ENCODE data around the gene OR1D5.
"Not testable (repeated sequence)": the region's sequence is repeated elsewhere in the genome, so short reads cannot be mapped to it uniquely, and the experiment has no call there.

Gene OR1D5, protein sequence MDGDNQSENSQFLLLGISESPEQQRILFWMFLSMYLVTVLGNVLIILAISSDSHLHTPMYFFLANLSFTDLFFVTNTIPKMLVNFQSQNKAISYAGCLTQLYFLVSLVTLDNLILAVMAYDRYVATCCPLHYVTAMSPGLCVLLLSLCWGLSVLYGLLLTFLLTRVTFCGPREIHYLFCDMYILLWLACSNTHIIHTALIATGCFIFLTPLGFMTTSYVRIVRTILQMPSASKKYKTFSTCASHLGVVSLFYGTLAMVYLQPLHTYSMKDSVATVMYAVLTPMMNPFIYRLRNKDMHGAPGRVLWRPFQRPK

DNA sequence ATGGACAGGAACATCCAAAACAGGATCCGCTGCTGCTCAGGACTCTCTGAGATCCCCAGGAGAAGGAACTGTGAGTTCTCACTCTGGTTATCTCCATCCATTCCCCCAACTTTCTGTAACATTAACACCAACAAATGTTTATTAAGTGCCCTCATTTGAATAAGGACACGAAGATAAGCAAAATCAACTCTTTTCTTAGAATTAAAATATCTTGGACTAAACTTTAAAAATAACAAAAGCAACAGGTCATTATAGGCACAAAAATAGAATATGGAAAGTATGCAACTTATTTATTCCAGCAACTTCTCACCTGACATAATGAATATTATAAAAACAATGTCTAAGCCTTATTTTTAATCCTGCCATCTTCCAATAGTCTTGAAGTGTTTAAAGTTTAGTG, at the start of gene OR1D5:
Gene OR1D5, minus strand, starts transcription at position 101 of the 400 bp plus-strand sequence. Its CDS starts 0 bp downstream, at position 101.
- not testable (repeated sequence) for DNase-seq (ENCODE audit: low read depth)

DNA sequence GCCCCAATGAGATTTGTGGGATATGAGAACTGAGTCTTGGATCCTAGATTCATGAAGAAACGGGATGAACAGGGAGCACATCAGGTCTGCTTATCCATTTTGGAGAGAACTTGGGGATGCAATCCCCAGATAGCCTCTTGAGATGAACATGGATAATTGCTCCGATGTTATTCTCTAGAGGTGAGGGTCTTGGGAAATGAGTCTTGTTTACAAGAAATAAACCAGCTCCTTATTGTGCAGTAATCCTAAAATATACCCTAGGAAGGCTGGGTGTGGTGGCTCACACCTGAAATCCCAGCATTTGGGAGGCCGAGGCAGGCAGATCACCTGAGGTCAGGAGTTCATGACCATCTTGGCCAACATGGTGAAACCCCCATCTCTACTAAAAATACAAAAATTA, 40.9 kb upstream of the OR1D5 start, which contains the start of gene OR1D2:
Gene OR1D2, minus strand, starts transcription at position 101 of the 400 bp plus-strand sequence. CDS start 11,426 bp downstream, outside the sequence.
- DNase-seq (ENCODE audit: low read depth), result no peak

DNA sequence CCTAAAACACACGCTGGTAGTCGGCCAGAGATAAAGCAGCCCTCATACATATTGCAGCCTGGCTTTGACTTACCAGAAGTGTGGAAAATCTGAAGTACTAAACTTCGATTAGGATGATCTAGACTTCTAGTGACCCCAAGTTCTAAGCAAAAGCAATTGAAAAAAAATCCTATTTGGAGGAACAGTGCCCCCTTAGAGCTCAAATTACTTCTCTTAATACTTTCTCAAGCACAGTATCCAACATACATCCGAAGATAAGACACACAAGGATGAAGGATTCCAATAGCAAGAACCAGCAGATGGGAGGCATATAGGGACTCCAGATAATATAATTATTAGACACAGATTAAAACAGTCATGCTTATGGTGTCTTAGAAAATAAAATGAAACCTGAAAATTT, 10.4 kb upstream of the OR1D5 start:
- DNase-seq (ENCODE audit: low read depth), result not testable (repeated sequence)

DNA sequence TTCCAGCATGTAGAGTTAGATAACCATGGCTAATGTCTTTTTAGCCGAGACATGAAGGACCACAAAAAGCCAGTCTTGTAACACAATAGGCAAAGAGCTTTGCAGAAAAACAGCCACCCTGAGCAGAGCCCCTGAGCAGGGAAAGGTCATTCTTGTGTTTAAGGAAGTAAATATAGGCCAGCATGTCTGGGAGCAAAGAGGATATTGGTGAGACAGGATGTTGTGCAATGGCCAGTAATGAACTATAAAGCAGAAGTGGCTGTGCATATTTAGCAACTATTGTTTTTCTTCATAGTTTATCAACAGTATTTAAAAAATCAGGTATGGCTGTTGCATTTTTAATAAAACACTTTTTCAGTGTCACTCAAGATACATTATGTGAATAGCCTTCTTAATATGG, 1.8 kb upstream of the OR1D5 start:
- not testable (repeated sequence) for DNase-seq (ENCODE audit: low read depth)

DNA sequence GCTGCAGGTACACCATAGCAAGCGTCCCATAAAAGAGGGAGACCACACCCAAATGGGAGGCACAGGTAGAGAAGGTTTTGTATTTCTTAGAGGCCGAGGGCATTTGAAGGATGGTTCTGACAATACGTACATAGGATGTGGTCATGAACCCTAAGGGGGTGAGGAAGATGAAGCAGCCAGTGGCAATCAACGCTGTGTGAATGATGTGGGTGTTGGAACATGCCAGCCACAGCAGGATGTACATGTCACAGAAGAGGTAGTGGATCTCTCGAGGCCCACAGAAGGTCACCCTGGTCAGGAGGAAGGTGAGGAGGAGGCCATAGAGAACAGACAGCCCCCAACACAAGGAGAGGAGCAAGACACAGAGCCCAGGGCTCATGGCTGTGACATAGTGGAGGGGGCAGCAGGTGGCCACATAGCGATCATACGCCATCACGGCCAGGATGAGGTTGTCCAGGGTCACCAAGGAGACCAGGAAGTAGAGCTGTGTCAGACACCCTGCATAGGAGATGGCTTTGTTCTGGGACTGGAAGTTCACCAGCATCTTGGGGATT, 506 bp downstream of the OR1D5 start:
- DNase-seq (ENCODE audit: low read depth), result not testable (repeated sequence)

DNA sequence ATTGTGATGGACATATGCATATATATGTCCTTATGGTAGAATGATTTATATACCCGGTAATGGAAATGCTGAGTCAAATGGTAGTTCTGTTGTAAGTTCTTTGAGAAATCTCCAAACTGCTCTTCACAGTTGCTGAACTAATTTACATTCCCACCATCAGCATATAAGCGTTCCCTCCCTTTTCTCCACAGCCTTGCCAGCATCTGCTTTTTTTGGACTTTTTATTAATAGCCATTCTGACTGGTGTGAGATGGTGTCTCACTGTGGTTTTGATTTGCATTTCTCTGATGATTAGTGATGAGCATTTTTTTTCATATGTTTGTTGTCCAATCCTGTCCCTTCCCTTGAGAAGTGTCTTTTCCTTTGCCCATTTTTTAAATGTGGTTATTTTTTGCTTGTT, 8.5 kb downstream of the OR1D5 start:
- DNase-seq (ENCODE audit: low read depth), result not testable (repeated sequence)

DNA sequence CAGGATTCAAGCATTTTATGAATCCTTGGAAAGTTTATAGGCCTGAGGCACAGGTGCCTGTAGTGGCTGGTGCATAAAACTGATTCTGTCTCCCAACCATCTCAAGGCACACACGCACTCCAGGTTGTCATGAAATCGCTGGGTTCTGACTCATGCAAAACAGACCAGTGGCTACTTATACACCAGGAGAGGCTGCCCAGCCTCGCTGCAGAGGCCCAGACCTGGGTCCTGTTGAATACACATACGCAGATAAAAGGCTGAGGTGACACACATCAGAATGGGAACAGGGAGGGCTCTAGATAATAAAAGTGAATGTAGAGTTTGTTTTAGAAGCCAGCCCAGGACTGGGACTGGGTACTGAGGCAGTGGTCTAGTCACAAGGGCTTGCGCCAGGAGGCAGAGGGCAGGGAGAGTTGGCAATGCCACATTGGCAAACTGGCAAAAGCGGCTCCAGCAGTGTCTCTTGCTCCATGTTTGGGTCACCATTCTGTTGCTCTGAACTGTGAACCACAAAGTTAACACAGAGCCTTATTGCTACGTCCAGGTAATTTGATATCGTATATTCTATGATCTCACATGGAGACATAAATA, 13.6 kb downstream of the OR1D5 start:
- no peak for DNase-seq (ENCODE audit: low read depth)

DNA sequence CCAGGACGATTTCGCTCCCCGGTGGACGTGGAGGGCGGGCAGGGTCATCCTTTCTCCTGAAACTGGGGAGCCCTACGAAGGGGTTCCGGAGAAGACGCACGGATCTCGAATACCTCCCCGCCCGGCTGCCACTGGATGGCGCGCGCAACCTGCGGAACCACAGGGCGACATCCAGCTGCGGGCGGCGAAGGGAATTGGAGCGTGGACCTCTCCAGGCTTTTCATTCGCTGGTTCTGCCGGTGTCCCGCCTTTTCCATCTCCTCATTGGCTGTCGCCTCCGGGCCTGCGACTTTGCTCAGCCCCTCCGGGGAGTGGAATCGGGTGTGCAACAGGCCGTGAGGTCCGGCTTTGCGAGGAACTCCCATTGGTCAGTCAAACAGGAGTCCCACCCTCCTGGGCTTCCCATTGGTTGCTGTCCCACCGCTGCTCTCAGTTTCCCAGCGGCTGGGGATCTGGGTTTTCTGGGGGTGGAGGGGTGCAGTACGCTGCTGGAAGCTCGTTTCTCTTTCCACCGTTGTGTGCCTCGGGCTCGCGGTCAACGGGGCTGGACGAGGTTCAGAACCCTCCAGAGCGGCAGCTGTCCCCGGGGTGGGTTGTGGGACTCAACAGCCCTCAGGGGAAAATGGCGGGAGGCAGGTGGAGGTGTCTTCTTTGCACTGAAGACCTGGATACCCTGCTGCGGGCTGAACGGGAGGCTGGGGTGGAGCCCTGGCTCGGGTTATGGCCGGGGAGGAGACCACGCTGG, 14.5 kb downstream of the OR1D5 start:
- peak; percentile 89 for DNase-seq (ENCODE audit: low read depth)

DNA sequence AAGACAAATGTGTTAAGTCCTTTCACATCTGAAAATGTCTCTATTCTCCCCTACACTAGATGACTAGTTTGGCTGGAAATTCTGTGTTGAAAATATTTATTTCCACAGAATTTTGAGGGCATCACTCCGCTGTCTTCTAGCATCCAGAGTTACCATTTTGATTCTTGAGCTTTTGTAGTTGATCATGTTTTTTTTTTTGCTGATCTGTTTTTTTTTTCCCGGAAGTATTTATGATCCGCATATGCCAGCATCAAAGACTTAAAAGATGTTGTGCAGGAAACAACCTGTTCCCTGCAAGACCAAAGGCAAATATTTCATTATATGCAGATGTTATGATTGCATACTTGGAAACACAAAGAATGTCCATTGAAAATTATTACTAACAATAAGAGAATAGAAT, 16.7 kb downstream of the OR1D5 start:
- DNase-seq (ENCODE audit: low read depth), result no peak

DNA sequence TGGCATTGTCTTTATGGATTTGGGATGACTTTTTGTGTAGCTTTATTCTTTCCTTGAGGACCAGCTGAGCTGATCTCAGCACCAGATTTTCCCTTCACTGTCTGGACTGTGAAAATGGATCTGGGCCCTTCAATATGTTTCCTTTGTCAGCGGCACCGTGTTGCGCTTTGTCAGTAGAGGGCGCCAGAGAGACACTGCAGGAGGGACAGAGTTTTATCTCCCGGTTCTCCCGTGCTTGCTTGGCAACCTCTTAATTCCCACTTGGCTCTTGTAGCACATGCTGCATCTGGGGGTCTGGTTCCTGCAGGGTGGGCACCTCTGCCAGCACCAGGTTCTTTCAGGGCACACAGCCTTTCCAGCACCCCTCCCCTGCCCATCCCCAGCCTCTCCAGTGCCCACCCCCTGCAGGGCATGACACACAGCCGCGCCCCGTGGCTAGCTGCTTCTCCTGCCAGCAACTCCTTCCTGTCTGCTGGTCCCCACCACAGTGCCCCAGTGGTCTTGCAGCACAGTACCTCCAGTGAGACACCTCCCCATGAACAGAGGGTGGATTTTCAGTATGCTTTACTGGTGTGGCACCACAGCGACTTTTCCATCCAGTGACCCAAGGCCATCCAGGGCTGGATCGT, 19.6 kb downstream of the OR1D5 start:
- DNase-seq (ENCODE audit: low read depth), result no peak

DNA sequence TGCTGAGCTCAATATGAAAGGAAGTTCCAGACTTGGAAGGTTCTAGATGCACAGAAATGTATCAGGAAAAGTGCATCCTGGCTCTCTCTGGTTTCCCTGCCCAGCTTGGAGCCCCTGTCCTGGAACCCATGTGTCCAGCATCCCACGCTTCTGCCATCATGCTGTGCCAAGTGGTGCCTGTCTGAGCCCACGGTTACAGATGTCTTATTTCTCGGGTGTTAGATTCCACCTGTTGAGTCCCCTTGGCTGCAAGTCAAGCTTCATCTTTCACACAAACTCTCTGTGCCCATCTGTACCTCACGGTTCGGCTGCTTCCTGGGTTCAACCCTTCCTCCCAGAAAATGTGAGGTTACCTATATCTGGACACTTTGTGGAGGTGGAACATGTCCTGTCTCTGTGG, 22.5 kb downstream of the OR1D5 start:
- no peak for DNase-seq (ENCODE audit: low read depth)

DNA sequence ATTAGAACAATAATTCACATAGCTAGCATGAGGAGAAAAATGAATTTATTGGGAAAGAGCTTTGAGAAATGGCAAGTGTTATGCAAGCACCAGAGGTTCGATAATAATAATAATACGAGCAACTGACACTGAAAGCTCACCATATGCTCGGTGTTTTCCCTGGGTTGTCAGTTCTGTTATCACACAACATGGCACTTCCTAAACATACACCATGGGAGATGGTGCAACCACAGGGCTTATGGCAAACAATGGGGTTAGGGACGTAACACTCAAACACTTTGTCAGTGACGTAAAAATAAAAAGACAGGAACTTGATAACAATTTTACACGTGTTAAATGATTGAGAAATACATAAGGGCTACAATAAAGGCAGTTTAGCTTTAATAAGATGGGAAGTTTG, 23.7 kb downstream of the OR1D5 start:
- DNase-seq (ENCODE audit: low read depth), result no peak

DNA sequence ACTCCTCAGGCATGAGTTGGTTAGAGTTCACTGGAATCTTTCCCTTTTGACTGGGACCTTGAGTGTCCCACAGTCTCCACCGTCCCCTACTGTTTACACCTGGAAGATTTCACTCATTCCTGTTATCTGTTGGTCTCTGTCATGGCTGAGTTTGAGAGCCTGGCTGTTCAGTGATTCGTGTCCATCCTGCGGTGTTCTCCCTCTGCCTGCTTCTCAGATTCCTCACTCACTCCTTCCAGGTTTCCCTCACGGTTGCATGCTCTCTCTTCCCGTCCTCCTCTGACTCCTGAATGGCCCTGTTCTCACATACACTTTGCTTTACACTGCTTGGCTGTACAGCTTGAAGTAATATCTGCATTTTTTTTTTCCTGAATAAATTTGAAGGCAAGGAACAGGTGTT, 24.5 kb downstream of the OR1D5 start:
- no peak for DNase-seq (ENCODE audit: low read depth)

DNA sequence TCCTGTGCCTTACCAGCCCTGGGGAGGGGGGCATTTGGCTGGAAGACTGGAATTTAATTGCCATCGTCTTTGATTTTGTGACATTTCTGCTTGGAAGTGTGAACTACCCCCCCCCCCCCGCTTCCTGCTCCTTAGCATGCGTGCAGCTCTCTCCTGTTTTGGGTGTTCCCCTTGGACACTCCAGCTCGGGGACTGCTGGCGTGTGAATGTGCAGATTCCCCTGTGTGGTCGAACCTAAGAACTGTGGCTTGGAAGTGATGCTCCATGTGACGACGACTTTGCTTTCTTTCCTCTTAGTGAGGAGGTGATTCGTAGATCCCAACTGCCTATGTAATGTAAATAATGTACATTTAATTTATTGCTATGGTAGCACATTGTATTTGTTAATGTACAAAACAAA, 26.1 kb downstream of the OR1D5 start:
- DNase-seq (ENCODE audit: low read depth), result no peak

DNA sequence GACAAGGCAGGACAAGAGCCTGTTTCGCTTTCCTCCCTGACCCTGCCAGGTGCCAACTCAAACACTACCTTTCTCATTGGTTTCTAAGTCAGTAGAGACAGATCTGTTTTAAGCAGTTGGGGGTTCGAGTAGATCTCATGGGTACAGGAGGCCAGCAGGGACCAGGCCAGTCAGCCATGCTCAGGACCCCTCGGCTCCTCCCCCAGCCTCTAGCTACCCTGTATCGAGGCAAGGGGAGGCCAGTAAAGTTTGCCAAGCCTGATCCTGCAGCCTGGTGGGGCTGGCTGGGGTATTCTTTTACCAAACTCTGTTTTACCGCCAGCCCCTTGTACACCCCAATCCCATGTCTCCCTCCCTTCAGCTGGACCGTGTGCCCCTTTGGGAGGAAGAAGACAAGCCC, 26.6 kb downstream of the OR1D5 start:
- DNase-seq (ENCODE audit: low read depth), result no peak

DNA sequence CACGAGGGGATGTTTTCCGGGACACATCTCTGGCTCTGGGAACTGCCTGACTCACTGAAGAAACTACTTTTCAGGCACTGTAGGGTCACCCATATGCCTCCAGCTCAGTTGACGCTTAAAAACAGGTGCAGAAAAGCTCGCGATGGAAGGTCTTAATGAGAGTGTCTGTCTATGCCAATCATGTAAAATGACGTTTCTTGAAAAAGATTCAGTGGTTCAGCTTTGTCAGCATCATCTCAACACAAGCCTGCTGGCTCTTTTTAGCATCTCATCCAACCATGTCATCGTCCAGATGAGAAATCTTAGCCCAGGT, 27.5 kb downstream of the OR1D5 start:
- no peak for DNase-seq (ENCODE audit: low read depth)

DNA sequence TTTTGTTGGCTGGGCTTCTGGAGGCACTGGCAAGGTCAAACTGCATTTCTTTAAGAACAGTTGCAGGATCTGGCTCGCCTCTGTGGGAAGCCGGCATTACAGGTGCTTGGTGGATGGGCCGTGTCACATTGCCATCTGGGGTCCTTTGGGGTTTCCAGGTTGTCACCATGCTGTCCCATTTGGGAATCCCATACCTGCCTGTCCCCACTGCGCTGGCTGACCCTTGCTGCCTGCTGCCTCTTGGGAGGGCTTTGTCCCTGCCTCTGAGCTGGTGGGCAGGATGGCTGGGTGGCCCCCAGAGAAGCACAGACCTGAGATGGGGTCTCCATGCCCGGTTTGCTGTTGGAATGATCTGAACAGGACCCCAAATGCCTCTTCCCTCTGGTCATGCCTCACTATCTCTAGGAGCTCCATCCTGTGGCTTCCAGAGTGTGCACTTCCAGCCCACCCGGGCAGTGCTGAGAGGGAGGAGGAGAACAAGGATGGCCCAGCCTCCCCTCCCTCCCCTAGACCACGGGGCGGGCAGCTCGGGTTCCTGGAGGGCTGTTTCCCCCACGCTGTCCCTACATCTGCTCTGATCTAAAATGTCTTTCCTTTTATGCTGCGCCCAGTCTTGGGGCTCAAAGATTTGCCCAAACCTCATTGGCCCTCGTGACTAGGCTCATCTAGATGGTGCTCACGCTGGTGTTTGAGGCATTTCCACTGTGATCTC, 28.0 kb downstream of the OR1D5 start:
- no peak for DNase-seq (ENCODE audit: low read depth)

DNA sequence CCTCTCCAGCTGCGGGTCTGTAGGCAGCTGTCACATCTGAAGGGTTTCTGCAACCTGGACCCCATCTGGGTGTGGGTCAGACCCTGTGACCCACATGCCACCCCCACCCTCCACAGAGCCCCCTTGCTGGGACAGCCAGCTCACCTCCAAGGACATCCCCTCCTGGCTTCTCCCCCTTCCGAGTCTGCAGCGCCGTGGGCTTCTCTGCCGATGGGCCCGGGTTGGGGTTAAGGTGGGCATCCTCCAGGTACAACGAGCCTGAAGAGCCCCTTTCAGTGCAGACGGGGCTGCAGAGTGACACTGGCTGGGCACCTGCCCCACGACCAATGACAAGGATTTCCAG, 28.9 kb downstream of the OR1D5 start:
- no peak for DNase-seq (ENCODE audit: low read depth)

DNA sequence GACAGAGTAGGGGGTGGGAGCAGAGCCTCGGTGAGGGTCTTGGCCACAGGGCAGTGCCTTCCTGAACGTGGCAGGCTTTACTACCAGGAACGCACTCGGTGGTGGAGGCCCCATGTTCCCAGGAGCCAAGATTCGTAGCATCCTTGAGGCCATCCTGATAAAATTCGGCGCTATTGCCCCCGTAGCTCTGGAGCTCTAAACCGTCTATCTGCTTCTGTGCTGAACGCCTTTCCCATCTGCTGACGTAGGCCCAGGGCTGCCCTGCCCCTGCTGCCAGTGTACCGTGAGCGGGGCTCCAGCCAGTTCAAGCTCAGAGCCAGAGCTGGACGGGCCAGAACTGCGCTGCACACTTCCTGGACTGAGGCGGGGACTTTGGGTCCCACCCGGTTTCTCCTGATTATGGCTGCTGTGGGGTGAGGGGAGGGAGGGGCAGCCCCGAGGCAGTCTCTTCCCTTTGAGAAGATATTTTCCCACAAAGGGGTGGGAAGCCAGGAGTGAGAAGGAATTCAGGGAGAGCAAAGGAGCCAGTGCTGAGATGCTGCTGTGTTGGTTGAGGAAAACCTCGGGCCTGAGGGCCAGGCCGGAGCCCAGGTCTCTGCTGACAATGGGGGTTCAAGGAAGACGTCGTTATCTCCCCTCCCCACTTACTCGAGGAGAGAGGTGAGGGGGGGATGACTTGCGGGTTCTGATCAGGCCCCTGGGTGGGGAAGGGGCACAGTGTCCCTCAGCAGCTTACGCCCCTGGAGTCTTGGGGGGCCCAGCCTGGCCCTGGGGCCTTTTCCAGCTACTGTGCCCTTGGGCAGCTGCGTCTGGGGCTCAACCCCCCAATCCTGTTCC, 29.4 kb downstream of the OR1D5 start:
- DNase-seq (ENCODE audit: low read depth), result no peak

DNA sequence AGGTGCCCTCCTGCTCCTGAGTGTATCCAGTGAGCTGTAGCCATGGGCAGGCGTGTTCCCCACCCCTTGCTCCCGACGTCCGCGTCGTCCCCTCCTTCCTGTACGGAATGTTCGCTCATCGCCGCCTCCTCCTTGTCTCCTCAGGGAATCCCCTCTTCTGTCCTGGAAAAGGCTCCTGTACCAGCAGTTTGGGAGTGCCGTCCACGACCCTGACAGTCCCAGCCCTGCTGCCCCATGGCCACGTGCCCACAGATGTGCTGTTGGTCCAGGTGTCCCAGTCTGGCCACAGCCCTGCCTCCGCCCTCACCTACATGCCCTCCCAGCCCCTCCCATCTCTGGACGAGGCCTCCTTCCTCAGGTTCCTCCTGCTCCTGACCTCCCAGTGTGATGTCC, 30.2 kb downstream of the OR1D5 start:
- no peak for DNase-seq (ENCODE audit: low read depth)

Measured in GM04503 (cell line).